PC-9 (cell line): ENCODE data around the gene SLC25A26. TPM values are rescaled to one million over a fixed set of nuclear protein-coding genes. Genes with fewer than 3 reads are reported as not detected.

Experiments
- BruUV-seq: library from RNA; stranded (reverse); fragments of 400-500 nt; replicated peaks from 2 replicates; lab custom pipeline; 2021; lab: Mats Ljungman, UMichigan
- CTCF ChIA-PET: fragments of 300-600 bp; sonication (Branson Sonifier 250); formaldehyde crosslinking; loops from one replicate; lab custom pipeline; 2022; ENCODE audit warnings: antibody characterized with exemption; lab: Charles Lee
- POLR2A ChIA-PET: fragments of 300-600 bp; sonication (Branson Sonifier 250); formaldehyde crosslinking; loops from one replicate; lab custom pipeline; 2022; ENCODE audit warnings: antibody characterized with exemption; ENCODE audit not compliant: unreplicated experiment; lab: Charles Lee
- DNase-seq, 2 experiments: peaks; one replicate each; pipeline versions ENCODE4 v3.0.0 to v3.0.0-alpha.2; 2015 to 2022; ENCODE audit warnings: mixed read lengths in 1 of 2
- H2AFZ ChIP-seq: fragments of 200-600 bp; sonication (generic); 2 replicates; pipeline ENCODE4 v1.8.1; 2017; ENCODE audit warnings: antibody characterized with exemption
- H3F3A ChIP-seq: fragments of 200-600 bp; sonication (generic); 2 replicates; pipeline ENCODE4 v1.8.1; 2017; ENCODE audit warnings: antibody characterized with exemption, mild to moderate bottlenecking, low read depth; ENCODE audit not compliant: insufficient read depth
- H3K27ac ChIP-seq: fragments of 200-600 bp; sonication (generic); 2 replicates; pipeline ENCODE4 v1.6.1; 2016; ENCODE audit warnings: mixed run types
- H3K27me3 ChIP-seq: fragments of 200-600 bp; sonication (generic); 2 replicates; pipeline ENCODE4 v1.6.1; 2016; ENCODE audit warnings: low read depth, mixed run types; ENCODE audit not compliant: insufficient read depth
- H3K36me3 ChIP-seq: fragments of 200-600 bp; sonication (generic); 2 replicates; pipeline ENCODE4 v1.6.1; 2016; ENCODE audit warnings: low read depth, mixed run types
- H3K4me1 ChIP-seq: fragments of 200-600 bp; sonication (generic); replicated peaks from 2 replicates; pipeline ENCODE4 v1.6.1; 2016; ENCODE audit warnings: mixed run types; ENCODE audit not compliant: insufficient read depth
- H3K4me2 ChIP-seq: fragments of 200-600 bp; sonication (generic); 2 replicates; pipeline ENCODE4 v1.6.1; 2017; ENCODE audit warnings: mixed run types
- H3K4me3 ChIP-seq: fragments of 200-600 bp; sonication (generic); 2 replicates; pipeline ENCODE4 v1.6.1; 2016; ENCODE audit warnings: mixed run types
- H3K79me2 ChIP-seq: fragments of 200-600 bp; sonication (generic); 2 replicates; pipeline ENCODE4 v1.6.1; 2017; ENCODE audit warnings: low read depth, mixed run types
- H3K9me2 ChIP-seq: fragments of 200-600 bp; sonication (generic); 2 replicates; pipeline ENCODE4 v1.8.1; 2017; ENCODE audit warnings: mild to moderate bottlenecking; ENCODE audit not compliant: insufficient read depth
- H3K9me3 ChIP-seq: fragments of 200-600 bp; sonication (generic); 2 replicates; pipeline ENCODE4 v1.8.1; 2016; ENCODE audit warnings: low read depth; ENCODE audit not compliant: insufficient read depth
- H4K20me1 ChIP-seq: fragments of 200-600 bp; sonication (generic); 2 replicates; pipeline ENCODE4 v1.8.1; 2017; ENCODE audit not compliant: insufficient read depth
- EZH2 ChIP-seq: fragments of 200-600 bp; sonication (generic); IDR thresholded peaks from 2 replicates; pipeline ENCODE4 v1.8.0; 2017; ENCODE audit warnings: antibody characterized with exemption, low read depth
- intact Hi-C: fragments of 100-400 bp; cut with micrococcal nuclease; formaldehyde crosslinking; loops from one replicate; pipeline ENCODE4 v1.10.0; 2022; ENCODE audit not compliant: unreplicated experiment
- total RNA-seq: library from RNA; stranded (reverse); gene quantifications from 2 replicates; pipeline ENCODE4 v1.2.3, GENCODE V29; 2021
- TF ChIP-seq, protein P1 (sequence below): fragments of 200-600 bp; sonication (generic); conservative IDR thresholded peaks from 2 replicates; pipeline ENCODE4 v1.6.1; 2017; ENCODE audit warnings: mixed run types, antibody characterized with exemption, mild to moderate bottlenecking, moderate library complexity

SLC25A26 gene
- total RNA-seq, 1 experiment from 2014 or later: 20.8 TPM

- H3K36me3 ChIP-seq: no peaks in the 10 kb centered on the region
- no peak for DNase-seq
- intact Hi-C loops: no loop called here
- H3K79me2 ChIP-seq: no peaks in the 10 kb centered on the region
- no peaks in the 10 kb centered on the region for H3K4me1 ChIP-seq
- ChIA-PET POLR2A (no interaction called here), CTCF (no interaction called here)
- TF ChIP-seq, protein P1, sequence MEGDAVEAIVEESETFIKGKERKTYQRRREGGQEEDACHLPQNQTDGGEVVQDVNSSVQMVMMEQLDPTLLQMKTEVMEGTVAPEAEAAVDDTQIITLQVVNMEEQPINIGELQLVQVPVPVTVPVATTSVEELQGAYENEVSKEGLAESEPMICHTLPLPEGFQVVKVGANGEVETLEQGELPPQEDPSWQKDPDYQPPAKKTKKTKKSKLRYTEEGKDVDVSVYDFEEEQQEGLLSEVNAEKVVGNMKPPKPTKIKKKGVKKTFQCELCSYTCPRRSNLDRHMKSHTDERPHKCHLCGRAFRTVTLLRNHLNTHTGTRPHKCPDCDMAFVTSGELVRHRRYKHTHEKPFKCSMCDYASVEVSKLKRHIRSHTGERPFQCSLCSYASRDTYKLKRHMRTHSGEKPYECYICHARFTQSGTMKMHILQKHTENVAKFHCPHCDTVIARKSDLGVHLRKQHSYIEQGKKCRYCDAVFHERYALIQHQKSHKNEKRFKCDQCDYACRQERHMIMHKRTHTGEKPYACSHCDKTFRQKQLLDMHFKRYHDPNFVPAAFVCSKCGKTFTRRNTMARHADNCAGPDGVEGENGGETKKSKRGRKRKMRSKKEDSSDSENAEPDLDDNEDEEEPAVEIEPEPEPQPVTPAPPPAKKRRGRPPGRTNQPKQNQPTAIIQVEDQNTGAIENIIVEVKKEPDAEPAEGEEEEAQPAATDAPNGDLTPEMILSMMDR: no peak
- no peak for TF ChIP-seq EZH2
- H3K27me3 ChIP-seq: no peaks in the 10 kb centered on the region
- H3K4me3 ChIP-seq: no peak overlapping the region
- no peaks in the 10 kb centered on the region for H3K9me3 ChIP-seq
- no peaks in the 10 kb centered on the region for H3F3A ChIP-seq
- no peak overlapping the region for H3K4me2 ChIP-seq
- no peaks in the 10 kb centered on the region for H4K20me1 ChIP-seq
- H2AFZ ChIP-seq: no peak overlapping the region
- H3K27ac ChIP-seq: no peak overlapping the region
- H3K9me2 ChIP-seq: no peaks in the 10 kb centered on the region
- BruUV-seq: no TSS peak
These were observed 179.8 kb downstream of the SLC25A26 start for GRCh38 chr3:66400411-66401156.

- no peak for DNase-seq
- no peak overlapping the region for H3K4me3 ChIP-seq
- no peak overlapping the region for H3K4me2 ChIP-seq
- no peaks in the 10 kb centered on the region for H3K36me3 ChIP-seq
- H2AFZ ChIP-seq: no peak overlapping the region
- no peaks in the 10 kb centered on the region for H3K4me1 ChIP-seq
- no peaks in the 10 kb centered on the region for H3K27me3 ChIP-seq
- ChIA-PET CTCF (interaction anchor here (0.6 kb wide), 1 partner anchor 125 kb away, joined by 6 read pairs; no protein-coding TSS in a partner anchor), POLR2A (no interaction called here)
- H3F3A ChIP-seq: no peaks in the 10 kb centered on the region
- no peaks in the 10 kb centered on the region for H4K20me1 ChIP-seq
- H3K9me2 ChIP-seq: no peaks in the 10 kb centered on the region
- H3K27ac ChIP-seq: no peak overlapping the region
- TF ChIP-seq, protein P1: no peak
- no peak for TF ChIP-seq EZH2
- intact Hi-C loops: no loop called here
- BruUV-seq: no TSS peak
- H3K79me2 ChIP-seq: no peaks in the 10 kb centered on the region
- no peaks in the 10 kb centered on the region for H3K9me3 ChIP-seq
These were observed 180.4 kb downstream of the SLC25A26 start for GRCh38 chr3:66401157-66401550.

- no peaks in the 10 kb centered on the region for H3K9me2 ChIP-seq
- intact Hi-C loops: no loop called here
- no TSS peak for BruUV-seq
- no peaks in the 10 kb centered on the region for H3K27me3 ChIP-seq
- H3K79me2 ChIP-seq: no peaks in the 10 kb centered on the region
- H3K27ac ChIP-seq: no peak overlapping the region
- DNase-seq: no peak
- no peaks in the 10 kb centered on the region for H3K9me3 ChIP-seq
- H4K20me1 ChIP-seq: no peaks in the 10 kb centered on the region
- H2AFZ ChIP-seq: no peak overlapping the region
- ChIA-PET CTCF (interaction anchor here (0.6 kb wide), 1 partner anchor 125 kb away, joined by 6 read pairs; no protein-coding TSS in a partner anchor), POLR2A (no interaction called here)
- no peaks in the 10 kb centered on the region for H3F3A ChIP-seq
- H3K4me3 ChIP-seq: no peak overlapping the region
- no peak overlapping the region for H3K4me2 ChIP-seq
- H3K36me3 ChIP-seq: no peaks in the 10 kb centered on the region
- TF ChIP-seq, protein P1: no peak
- TF ChIP-seq EZH2: no peak
- no peaks in the 10 kb centered on the region for H3K4me1 ChIP-seq
These were observed 181.1 kb downstream of the SLC25A26 start for GRCh38 chr3:66401675-66402491.
